Astrocyte (in vitro differentiated cells and primary cell): ENCODE data around the gene MKLN1.

ENCODE experiments used
- CTCF ChIP-seq: IDR thresholded peaks from 2 replicates; pipeline ENCODE4 v1.5.1; 2011; ENCODE audit warnings: low read depth, mild to moderate bottlenecking, inconsistent platforms, low read length, moderate library complexity; ENCODE audit not compliant: insufficient read depth
- EZH2 ChIP-seq: IDR thresholded peaks from 2 replicates; pipeline ENCODE4 v1.6.1; 2012; ENCODE audit warnings: mild to moderate bottlenecking, low read length, inconsistent platforms; ENCODE audit not compliant: insufficient read depth

DNA sequence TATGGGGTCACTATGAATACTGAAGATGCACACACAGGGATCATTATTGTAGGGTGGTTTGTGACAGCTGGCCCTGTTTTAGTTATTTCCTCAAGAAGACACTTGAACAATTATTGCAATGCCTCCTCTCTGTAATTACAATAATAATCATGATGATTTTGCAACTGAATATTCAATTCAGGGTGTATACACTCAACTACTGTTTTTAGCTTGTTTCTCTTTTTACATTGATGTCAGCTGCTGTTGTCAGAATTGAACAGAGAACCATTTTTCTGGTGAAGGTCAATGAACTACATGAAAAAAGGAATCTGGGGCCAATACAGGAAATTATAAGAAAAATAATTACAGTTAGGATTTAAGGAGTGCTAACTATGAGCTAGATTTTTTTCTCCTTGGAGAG is 28.6 kb upstream of the MKLN1 start:
- TF ChIP-seq CTCF, result no peak
- no peak for TF ChIP-seq EZH2
